HG03280 (cell line): ENCODE measurements around the gene PKDREJ.

Experiments
- ATAC-seq: cut with Tn5 transposase; IDR thresholded peaks from one replicate; pipeline ENCODE4 v1.9.1; 2021; ENCODE audit warnings: mild to moderate bottlenecking, moderate library complexity; ENCODE audit not compliant: unreplicated experiment

Gene PKDREJ

DNA sequence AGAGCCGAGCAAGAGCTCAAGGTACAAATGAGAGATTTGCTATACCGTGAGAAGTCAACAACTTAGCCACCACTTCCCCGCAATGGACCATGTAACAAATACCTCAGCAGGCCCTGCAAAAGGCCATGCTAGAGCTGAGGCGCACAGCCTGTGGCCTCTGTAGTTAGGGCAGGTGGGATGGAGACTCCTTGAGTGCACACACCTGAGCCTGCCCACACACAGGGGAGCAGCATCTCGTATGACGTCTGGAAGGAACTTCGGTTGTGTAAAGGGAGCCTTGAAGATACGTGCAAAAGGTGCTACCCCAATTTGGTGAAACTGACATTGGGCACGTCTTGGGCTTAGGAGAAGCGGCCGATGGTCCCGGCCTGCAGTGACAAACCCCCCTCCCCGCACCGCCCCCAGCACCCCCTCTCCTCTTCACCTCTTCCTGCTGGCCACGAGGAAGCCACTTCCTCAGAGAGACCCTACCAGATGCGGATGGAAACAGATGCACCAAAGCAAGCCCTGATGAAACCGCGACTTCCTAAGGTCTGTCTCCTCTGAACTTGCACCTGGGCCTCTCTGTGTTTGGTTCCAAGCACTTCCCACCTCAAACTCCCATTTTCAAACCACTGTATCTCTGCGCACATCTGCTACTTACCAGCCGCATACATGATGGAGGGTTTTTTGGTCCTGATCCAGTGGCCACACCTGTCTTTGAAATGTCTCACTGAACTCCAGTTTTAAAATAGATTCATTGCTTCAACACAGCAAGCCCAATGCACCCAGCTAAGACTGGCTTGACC is 23.7 kb downstream of the PKDREJ start:
- no peak for ATAC-seq

DNA sequence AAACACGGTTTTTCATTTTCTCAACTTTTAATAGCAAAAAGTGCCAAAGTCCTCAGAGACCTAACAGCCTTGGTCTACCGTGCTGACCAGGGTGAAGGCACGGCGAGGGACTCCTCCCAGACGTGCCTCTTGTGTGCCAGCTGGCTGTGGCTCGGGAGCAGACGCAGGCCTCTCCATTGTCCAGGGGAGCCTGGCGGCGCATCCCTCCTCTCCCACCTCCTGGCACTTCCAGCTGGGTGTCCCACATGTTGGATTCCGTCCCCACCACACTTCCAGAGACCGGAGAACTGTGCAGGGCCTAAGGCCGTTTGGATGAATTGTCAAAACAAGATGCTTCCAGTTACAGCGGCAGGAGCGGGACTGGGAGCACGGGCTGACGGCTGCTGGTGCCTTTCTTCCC is 24.6 kb downstream of the PKDREJ start:
- no peak for ATAC-seq

DNA sequence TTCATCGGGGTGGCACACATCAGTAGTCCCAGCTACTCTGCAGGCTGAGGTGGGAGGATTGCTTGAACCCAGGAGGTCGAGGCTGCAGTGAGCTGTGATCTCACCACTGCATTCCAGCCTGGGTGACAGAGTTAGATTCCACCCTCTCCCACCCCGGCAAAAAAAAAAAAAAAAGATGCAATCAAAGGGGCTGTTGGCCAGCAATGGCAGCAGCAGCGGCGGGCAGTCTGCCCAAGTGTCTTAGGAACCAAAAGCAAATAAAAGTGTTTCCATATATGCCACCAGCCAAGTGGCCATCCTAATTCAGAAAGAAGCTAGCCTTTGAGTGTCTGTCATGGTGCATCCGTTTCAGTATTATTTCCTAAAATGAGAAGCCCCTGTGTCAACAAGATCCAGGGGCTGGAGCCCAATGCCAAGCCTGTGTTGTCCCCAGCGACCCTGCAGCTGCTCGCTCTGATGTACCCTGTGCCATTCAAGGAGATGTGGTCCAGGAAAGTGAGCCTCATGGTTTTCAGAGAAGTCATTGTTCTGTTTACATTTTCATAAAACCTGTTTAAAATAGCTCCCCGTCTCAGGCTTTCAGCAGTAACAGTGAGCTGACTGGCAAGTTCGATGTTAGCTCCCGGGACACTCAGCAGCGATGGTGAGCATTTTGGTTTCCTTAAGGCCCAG is 25.6 kb downstream of the PKDREJ start:
- ATAC-seq, result no peak

DNA sequence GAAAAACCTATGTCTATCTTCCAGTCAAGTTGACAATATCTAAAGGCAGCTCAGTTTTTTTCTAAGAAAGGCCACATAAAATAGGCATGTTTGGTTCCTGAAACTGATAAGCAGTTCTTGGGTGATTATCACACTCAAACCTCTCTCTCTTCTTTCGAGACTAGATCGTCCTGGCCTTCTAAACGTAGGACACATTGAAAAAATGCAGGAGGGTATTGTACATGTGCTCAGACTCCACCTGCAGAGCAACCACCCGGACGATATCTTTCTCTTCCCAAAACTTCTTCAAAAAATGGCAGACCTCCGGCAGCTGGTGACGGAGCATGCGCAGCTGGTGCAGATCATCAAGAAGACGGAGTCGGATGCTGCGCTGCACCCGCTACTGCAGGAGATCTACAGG is 28.2 kb downstream of the PKDREJ start:
- no peak for ATAC-seq

DNA sequence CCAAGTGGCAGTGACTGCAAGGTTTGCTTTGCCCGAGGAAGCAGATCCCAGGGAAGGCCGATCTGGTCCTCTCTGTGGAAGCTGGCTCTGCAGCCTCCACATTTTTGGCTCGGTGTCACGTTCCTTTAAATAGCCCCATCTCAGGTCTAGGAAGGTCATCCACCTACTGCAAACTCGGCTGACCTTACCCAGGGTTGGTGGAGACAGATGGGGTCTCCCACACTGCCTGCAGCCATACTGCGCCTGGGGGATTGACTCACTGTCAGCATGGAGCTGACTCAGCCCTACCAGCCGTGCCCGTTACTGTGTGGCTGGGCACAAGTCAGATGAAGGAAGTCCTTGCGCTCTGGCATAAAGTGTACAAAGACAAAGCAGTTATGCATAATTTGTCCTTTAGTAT is 29.9 kb downstream of the PKDREJ start:
- no peak for ATAC-seq

DNA sequence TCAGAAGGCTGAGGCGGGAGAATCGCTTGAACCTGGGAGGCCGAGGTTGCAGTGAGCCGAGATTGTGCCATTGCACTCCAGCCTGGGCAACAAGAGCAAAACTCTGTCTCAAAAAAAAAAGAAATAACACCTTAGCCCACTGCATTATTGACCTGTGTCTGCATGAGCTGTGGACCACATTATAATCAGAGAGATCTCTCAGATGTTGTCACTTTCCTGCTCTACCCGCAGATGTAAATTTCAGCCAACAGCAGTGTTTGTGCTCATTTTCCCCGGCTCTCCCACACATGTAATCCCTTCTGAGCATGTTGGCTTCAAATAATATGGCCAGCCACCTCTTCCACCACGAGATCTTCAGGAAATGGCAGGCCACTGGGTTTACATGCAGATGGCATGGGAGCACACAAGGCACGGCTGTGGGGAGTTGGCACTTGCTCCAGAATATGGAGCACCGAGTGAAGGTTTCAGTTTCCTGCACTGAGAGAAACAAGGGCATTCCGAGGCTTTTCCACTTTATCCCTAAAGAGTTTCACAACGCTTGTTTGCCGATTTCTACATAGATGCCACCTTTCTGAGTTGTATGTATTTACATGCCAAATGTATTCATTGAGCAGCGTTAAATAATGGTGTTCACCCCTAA is 32.8 kb downstream of the PKDREJ start:
- no peak for ATAC-seq

DNA sequence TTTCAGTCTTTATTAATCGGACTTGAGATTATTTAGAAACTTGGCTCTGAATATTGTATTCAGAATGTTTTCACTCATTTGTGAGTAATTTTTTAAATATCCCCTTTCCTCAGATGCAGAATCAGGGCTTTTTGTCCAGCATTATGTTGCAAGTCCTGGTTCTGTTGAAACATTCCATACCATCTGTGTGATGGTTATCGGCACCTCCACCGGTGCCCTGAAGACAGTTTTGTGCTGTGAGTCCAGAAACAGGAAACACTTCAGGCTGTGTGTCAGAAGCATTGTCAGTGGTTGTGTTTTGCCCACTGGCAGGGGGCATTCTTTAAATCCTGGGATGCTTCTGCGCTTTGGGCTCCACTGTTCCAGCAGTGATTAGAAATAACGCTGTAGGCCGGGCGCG is 33.4 kb downstream of the PKDREJ start:
- no peak for ATAC-seq

DNA sequence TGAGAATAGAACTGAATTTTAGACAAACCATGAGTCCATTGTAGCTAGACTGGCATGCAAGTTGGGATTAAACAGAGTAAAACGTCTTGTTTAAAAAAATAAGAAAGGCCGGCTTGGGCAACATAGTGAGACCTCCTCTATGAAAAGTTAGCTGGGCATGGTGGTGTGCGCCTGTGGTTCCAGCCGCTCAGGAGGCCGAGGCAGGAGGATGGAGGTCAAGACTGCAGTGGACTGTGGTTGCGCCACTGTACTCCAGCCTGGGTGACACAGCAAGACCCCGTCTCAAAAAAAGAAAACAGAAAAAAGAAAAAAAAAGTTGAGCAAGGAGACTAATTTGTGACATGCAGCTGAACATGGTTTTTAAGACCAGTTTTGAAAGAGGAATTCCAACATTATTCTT is 36.6 kb downstream of the PKDREJ start:
- ATAC-seq, result no peak

DNA sequence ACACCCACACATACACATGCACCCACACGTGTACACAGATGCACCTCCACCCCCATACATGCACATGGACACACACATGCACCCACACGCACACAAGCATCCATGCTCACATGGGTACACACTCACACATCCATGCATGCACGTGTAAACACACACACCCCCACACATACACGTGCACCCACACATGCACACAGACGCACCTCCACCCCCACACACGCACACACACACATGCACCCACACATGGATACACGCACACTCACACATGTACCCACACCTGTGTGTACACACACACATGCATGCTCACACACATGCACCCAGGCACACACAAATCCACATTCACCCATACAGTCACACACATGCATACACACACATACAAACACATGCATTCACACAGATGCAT is 37.5 kb downstream of the PKDREJ start:
- no peak for ATAC-seq

DNA sequence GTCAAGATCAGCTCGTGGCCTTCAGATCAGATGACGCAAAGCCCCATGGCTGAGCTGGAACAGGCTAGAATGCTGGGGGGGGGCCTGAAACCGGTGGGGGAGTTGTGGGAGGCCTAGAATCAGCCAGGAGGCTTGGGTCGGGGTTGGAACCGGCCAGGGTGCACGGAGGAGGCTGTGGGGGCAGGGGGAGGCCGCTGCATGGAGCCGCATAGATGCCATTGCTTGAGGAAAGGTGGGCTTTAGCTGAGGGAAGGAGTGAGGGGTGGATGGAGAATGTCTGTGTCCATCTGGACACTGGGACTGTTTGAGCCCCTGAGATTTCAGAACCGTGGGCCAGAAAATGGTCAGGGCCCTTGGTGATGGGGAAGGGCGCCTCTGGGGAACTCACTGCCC is 38.2 kb downstream of the PKDREJ start:
- ATAC-seq, result no peak

DNA sequence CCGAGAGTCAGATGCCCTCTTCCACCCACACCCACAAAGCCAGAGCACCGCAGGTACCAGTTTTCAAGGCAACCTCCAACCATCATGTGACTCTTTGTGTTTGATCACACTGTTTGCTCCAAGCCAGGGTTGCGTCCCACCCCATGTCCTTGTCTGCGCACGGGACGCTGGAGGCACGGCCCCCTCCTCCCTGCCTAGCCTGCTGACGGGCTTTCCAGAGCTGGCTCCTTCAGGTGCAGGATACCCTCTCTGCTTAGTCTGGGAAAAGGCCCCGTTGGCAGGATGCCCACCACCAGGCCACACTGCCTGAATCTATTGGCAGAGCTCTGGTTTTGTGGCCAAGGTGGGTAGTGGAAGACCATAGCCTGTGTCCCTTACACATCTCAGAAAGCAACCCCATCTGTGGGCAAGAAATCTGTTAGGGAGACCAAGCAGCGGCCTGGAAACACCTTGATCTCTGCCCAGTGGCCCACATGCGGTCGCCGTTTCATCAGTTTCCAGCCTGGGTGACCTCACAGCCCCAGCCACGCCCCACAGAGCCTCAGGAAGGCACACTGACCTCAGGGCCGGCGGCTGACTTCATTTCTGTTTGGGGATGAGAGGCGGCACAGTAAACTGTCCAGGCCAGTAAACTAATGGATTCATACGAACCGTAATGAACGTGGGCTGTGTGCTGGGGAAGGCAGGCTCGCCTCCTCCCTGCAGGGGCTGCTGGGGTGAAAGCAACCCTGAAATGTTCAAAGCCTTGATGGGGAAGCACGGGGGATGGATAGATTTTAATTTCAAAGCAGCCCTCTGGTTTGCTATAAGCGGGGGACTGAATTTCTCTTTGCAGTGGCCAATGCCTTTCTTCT is 38.9 kb downstream of the PKDREJ start:
- ATAC-seq, result no peak

DNA sequence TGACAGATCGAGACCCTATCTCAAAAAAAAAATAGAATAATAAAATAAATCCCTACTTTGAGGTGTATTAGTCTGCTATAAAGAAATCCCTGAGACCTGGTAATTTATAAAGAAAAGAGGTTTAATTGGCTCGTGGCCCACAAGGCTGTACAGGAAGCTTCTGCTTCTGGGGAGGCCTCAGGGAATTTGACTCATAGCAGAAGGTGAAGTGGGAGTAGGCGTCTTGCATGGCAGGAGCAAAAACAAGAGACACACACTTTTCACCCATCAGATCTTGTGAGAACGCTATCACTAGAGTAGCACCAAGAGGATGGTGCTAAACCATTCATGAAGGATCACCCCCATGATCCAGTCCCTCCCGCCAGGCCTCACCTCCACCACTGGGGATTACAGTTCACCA is 42.2 kb downstream of the PKDREJ start:
- no peak for ATAC-seq

DNA sequence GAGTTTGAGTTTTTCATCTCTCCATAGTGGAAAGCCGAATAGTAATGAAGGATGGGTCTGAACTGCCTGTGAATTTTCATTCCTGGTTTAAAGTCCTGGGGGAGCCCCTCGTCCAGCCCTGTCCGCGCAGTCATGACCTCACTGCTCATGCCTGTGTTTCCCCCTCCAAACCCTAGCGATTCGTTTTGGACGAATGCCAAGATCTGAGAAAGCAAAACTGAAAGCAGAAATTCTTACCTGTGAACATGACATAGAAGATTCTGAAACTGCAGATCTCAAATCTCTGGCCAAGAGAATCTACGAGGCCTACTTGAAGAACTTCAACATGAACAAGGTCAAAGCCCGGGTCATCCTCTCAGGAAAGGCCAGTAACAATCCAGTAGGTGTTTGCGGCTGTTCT is 43.5 kb downstream of the PKDREJ start:
- no peak for ATAC-seq

DNA sequence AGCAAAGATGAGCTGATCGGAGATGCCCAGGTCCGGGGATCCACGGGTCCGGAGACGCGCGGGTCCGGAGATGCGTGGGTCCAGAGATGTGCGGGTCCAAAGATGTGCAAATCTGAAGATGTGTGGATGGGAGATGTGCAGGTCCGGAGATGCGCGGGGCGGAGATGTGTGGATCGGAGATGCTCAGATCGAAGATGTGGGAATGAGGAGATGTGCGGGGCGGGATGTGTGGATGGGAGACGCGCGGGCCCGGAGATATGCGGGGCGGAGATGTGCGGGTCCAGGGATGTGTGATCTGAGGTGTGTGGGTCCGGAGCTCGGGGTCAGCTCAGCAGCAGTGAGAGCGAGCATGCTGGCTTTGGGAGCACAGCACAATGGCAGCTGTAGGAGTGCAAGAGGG is 48.5 kb downstream of the PKDREJ start:
- no peak for ATAC-seq

DNA sequence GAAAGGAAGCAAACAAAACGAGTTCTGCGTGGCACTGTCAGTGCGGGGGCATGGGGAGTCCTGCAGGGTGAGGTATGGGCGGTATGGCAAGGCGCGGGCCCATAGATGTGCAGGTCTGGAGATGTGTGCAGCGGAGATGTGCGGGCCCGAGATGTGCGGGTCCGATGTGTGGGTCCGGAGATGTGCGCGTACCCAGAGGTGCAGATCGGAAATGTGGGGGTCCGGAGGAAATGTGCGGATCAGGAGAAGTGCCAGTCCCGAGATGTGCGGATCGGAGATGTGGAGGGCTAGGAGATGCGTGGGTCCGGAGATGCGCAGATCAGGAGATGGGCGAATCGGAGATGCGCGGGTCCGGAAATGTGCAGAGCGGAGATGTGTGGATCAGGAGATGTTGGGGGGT is 49.0 kb downstream of the PKDREJ start:
- no peak for ATAC-seq

DNA sequence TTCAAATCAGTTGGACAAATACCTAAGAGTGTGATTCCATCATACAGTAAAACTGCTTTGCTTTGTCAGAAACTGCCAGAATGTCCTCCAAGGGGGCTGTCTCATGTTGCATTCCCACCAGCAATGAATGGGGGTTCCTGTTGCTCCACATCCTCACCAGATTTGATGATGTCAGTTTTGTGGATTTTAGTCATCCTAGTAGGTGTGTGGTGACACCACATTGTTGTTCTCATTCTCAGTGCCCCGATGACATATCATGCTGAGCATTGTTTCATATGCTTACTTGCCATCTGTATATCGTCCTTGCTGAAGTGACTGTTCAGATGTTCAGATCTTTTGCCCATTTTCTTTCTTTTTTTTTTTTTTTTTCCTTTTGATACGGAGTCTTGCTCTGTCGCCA is 50.1 kb downstream of the PKDREJ start:
- ATAC-seq, result no peak

DNA sequence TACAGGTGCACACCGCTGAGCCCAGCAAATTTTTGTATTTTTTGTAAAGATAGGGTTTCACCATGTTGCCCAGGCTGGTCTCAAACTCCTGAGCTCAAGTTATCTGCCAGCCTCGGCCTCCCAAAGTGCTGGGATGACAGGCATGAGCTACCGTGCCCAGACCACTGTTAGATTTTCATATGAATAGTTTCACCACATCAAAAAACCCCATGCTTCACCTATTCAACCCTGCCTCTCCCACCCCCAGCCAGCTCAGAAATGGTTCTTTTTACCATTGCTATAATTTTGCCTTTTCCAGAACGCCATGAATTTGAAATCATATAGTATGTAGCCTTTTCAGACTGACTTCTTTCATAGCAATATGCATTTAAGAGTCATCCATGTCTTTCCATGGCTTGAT is 50.9 kb downstream of the PKDREJ start:
- ATAC-seq, result no peak

DNA sequence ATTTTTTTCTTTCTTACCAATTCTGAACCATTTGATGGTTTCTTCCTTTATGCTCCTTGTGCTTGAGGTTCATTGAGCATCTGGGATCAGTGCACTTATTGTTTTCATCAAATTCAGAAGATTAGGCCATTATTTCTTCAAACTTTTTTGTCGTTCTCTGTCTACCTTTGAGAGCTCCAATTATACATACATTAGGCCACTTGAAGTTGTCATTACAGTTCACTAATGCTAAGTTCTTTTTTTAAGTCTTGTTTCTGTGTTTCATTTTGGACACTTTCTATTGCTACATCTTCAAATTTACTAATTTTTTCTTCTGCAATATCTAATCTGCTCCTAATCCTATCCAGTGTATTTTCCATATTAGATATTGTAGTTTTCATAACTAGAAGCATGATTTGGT is 53.9 kb downstream of the PKDREJ start:
- no peak for ATAC-seq
